Endothelial cell of umbilical vein (primary cell): Measurements from ENCODE around the gene DPH1.

Source experiments
- EZH2 ChIP-seq: IDR thresholded peaks from 2 replicates; pipeline ENCODE4 v1.6.1; 2012; ENCODE audit warnings: borderline replicate concordance, low read depth, mild to moderate bottlenecking, moderate library complexity, low read length, inconsistent platforms; ENCODE audit not compliant: severe bottlenecking
- FOS ChIP-seq: IDR thresholded peaks from 2 replicates; pipeline ENCODE4 v1.6.1; 2011; ENCODE audit warnings: mild to moderate bottlenecking, low read length, moderate library complexity, borderline replicate concordance; ENCODE audit not compliant: insufficient read depth
- GATA2 ChIP-seq: IDR thresholded peaks from 2 replicates; pipeline ENCODE4 v1.7.0; 2011; ENCODE audit warnings: low read depth, mild to moderate bottlenecking, moderate library complexity, mixed read lengths, low read length; ENCODE audit not compliant: insufficient read length, insufficient read depth
- JUN ChIP-seq: IDR thresholded peaks from 2 replicates; pipeline ENCODE4 v1.6.1; 2011; ENCODE audit warnings: borderline replicate concordance, low read depth; ENCODE audit not compliant: insufficient read length, insufficient read depth
- MAX ChIP-seq: IDR thresholded peaks from 2 replicates; pipeline ENCODE4 v1.6.1; 2011; ENCODE audit not compliant: insufficient read depth, insufficient read length
- MYC ChIP-seq: IDR thresholded peaks from one replicate; pipeline ENCODE4 v1.6.1; 2011; ENCODE audit warnings: mild to moderate bottlenecking, low read depth, low read length
- POLR2A ChIP-seq: IDR thresholded peaks from 2 replicates; pipeline ENCODE4 v1.6.1; 2012; ENCODE audit warnings: low read depth, mild to moderate bottlenecking, control low read depth, low read length
- POLR2AphosphoS5 ChIP-seq: IDR thresholded peaks from 2 replicates; pipeline ENCODE4 v1.6.1; 2012; ENCODE audit warnings: low read depth, mild to moderate bottlenecking, control low read depth, low read length, moderate library complexity; ENCODE audit not compliant: insufficient read depth
- TF ChIP-seq, protein P1 (sequence below), 2 donors: IDR thresholded peaks; 1 replicate in 1 of 2; 2 replicates in 1 of 2; pipeline ENCODE4 v1.5.1; 2011; ENCODE audit warnings: low read length in 2 of 2, mild to moderate bottlenecking in 2 of 2, moderate library complexity in 2 of 2, control low read depth in 1 of 2, inconsistent platforms in 1 of 2, low read depth in 1 of 2; ENCODE audit not compliant: insufficient read depth in 1 of 2; ENCODE audit errors: extremely low read depth in 1 of 2

DNA sequence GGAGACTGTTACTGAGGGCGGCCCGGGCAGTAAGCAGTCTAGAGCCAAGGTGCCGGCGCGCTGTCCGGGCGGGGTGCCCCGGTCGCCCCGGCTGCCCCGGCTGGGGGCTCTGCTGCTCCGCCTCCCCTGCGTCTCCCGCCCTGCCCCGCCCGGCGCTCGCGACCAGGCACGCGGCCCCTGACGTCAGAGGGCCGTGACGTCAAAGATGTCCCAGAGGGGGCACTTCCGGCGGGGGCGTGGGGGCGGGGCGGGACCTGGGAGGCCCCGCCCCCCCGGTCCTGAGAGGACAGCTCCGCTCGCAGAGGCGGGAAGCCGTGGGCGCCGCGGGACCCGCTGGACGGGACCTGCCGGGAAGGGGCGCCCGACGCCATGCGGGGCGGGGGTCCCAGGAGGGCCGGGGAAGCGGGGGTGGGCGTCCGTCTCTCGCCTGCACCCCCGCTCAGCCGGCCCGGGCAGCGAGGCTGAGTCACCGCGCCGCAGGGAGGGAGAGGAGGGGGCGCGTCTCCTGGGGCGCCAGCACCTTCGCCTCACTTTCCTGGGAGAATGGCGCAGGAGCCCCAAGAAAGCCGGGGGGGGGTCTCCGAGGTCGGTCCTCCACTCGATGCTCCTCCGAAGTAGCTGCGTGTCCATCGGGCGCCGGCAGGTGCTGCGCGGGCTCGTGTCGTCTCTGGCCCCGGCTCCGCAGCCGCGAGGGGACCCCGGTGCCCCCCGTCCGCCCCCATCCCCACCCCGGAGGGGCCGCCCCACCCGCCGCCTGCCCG lies 20.5 kb downstream of the DPH1 start:
- TF ChIP-seq, protein P1, sequence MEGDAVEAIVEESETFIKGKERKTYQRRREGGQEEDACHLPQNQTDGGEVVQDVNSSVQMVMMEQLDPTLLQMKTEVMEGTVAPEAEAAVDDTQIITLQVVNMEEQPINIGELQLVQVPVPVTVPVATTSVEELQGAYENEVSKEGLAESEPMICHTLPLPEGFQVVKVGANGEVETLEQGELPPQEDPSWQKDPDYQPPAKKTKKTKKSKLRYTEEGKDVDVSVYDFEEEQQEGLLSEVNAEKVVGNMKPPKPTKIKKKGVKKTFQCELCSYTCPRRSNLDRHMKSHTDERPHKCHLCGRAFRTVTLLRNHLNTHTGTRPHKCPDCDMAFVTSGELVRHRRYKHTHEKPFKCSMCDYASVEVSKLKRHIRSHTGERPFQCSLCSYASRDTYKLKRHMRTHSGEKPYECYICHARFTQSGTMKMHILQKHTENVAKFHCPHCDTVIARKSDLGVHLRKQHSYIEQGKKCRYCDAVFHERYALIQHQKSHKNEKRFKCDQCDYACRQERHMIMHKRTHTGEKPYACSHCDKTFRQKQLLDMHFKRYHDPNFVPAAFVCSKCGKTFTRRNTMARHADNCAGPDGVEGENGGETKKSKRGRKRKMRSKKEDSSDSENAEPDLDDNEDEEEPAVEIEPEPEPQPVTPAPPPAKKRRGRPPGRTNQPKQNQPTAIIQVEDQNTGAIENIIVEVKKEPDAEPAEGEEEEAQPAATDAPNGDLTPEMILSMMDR (IDR thresholded peaks at IDR 0.05; ENCODE audit: extremely low read depth in 1 of 2, insufficient read depth in 1 of 2, low read depth in 1 of 2, low read length in 2 of 2): no peak
- no peak for TF ChIP-seq EZH2
- TF ChIP-seq POLR2AphosphoS5: no peak
- TF ChIP-seq POLR2A: no peak
- TF ChIP-seq JUN: no peak
- no peak for TF ChIP-seq GATA2
- no peak for TF ChIP-seq MAX
- TF ChIP-seq MYC: no peak
- no peak for TF ChIP-seq FOS
